Cardiac muscle cell (in vitro differentiated cells and primary cell): Measurements from ENCODE around the gene SLC16A10. TPM values are rescaled to one million over a fixed set of nuclear protein-coding genes. Genes with fewer than 3 reads are reported as not detected.

Source experiments
- DNase-seq, 2 donors: peaks; one replicate each; pipeline versions ENCODE4 v3.0.0 to v3.0.0-alpha.2; 2010 to 2017; ENCODE audit warnings: low read depth in 1 of 2, low spot score in 1 of 2
- H3K27ac ChIP-seq: fragments of 200-600 bp; sonication (generic); 2 replicates; pipeline ENCODE4 v1.5.1; 2016
- H3K27me3 ChIP-seq: fragments of 200-600 bp; sonication (generic); 2 replicates; pipeline ENCODE4 v1.6.0; 2016; ENCODE audit warnings: control low read depth
- H3K36me3 ChIP-seq: fragments of 200-600 bp; sonication (generic); 2 replicates; pipeline ENCODE4 v1.5.1; 2016; ENCODE audit warnings: control low read depth
- H3K4me1 ChIP-seq: fragments of 200-600 bp; sonication (generic); 2 replicates; pipeline ENCODE4 v1.8.1; 2017; ENCODE audit warnings: low read depth, mild to moderate bottlenecking, mixed run types
- H3K4me3 ChIP-seq: fragments of 200-600 bp; sonication (generic); 2 replicates; pipeline ENCODE4 v1.5.1; 2016; ENCODE audit warnings: mild to moderate bottlenecking
- H3K9me3 ChIP-seq: fragments of 200-600 bp; sonication (generic); 2 replicates; pipeline ENCODE4 v1.5.1; 2017; ENCODE audit warnings: low read depth, mild to moderate bottlenecking, control low read depth
- CTCF ChIP-seq: IDR thresholded peaks from 2 replicates; pipeline ENCODE4 v1.5.1; 2012; ENCODE audit warnings: low read depth, mild to moderate bottlenecking, low read length
- polyA plus RNA-seq: library from polyadenylated mRNA; unstranded; fragments of >200 nt; fragmentation: Nextera tagmentation; extraction: Ambion mirVana; gene quantifications from 2 replicates; pipeline ENCODE4 v1.2.1, GENCODE V29; 2016
- total RNA-seq: library from RNA; depleted of rRNA; stranded (reverse); fragments of >200 nt; gene quantifications from 2 replicates; pipeline ENCODE4 v1.2.3, GENCODE V29; 2016

Gene SLC16A10
- total and polyA plus RNA-seq, 2 experiments from 2014 or later = 8.1 to 21.4 TPM

GRCh38 chr6:111076024-111076695, 11.1 kb upstream of the SLC16A10 start:
- no peaks in the 10 kb centered on the region for H3K4me1 ChIP-seq
- DNase-seq = no peak
- TF ChIP-seq CTCF = no peak

GRCh38 chr6:111080698-111081097, 6.6 kb upstream of the SLC16A10 start:
- TF ChIP-seq CTCF = no peak
- no peak for DNase-seq
- Histone ChIP-seq H3K27me3 (peaks cover 3% of the 10 kb centered on the region), H3K36me3 (no peaks in the 10 kb centered on the region), H3K4me1 (no peaks in the 10 kb centered on the region), H3K4me3 (no peak overlapping the region), H3K27ac (no peak overlapping the region), H3K9me3 (no peaks in the 10 kb centered on the region)

More at GRCh38 chr6:111076024-111076695, 11.1 kb upstream of the SLC16A10 start:
- H3K27ac ChIP-seq = no peak overlapping the region
- H3K27me3 ChIP-seq = no peaks in the 10 kb centered on the region
- H3K9me3 ChIP-seq = no peaks in the 10 kb centered on the region
- no peaks in the 10 kb centered on the region for H3K36me3 ChIP-seq
- H3K4me3 ChIP-seq = no peak overlapping the region

- no peak for TF ChIP-seq CTCF
- Histone ChIP-seq H3K27me3 (peaks cover 22% of the 10 kb centered on the region), H3K4me1 (no peaks in the 10 kb centered on the region), H3K27ac (no peak overlapping the region), H3K4me3 (peak overlapping the region; percentile 75), H3K36me3 (no peaks in the 10 kb centered on the region), H3K9me3 (no peaks in the 10 kb centered on the region)
- no peak for DNase-seq
These were observed 618 bp upstream of the SLC16A10 start for GRCh38 chr6:111086685-111087084.

- peak; percentile 7 to 42 for DNase-seq
- H3K27me3 ChIP-seq = peaks cover 22% of the 10 kb centered on the region
- H3K9me3 ChIP-seq = no peaks in the 10 kb centered on the region
- no peaks in the 10 kb centered on the region for H3K4me1 ChIP-seq
- no peak overlapping the region for H3K27ac ChIP-seq
- no peaks in the 10 kb centered on the region for H3K36me3 ChIP-seq
- peak overlapping the region; percentile 75 for H3K4me3 ChIP-seq
- no peak for TF ChIP-seq CTCF
These were observed 766 bp downstream of the SLC16A10 start for GRCh38 chr6:111087871-111088667.

GRCh38 chr6:111088668-111089003, 1.3 kb downstream of the SLC16A10 start:
- Histone ChIP-seq H3K4me1 (no peaks in the 10 kb centered on the region), H3K27me3 (peaks cover 22% of the 10 kb centered on the region), H3K36me3 (no peaks in the 10 kb centered on the region), H3K27ac (no peak overlapping the region), H3K4me3 (peak overlapping the region; percentile 75), H3K9me3 (no peaks in the 10 kb centered on the region)
- TF ChIP-seq CTCF = no peak
- no peak for DNase-seq
